ENCODE results near the gene CNTNAP5.
"Not testable (repeated sequence)": the region's sequence is repeated elsewhere in the genome, so short reads cannot be mapped to it uniquely, and the experiment has no call there.

CNTNAP5 gene

GRCh38 chr2:124323321-124323720, 298.2 kb downstream of the CNTNAP5 start:
- no peak for DNase-seq
- Mint-ChIP-seq H3K27me3 (no peaks in the 10 kb centered on the region), H3K4me3 (no peak overlapping the region), H3K9me3 (peaks cover 5% of the 10 kb centered on the region), H3K36me3 (ENCODE audit: low read depth) (no peaks in the 10 kb centered on the region), H3K4me1 (no peaks in the 10 kb centered on the region), H3K27ac (no peak overlapping the region)
- no peak for ATAC-seq

DNA sequence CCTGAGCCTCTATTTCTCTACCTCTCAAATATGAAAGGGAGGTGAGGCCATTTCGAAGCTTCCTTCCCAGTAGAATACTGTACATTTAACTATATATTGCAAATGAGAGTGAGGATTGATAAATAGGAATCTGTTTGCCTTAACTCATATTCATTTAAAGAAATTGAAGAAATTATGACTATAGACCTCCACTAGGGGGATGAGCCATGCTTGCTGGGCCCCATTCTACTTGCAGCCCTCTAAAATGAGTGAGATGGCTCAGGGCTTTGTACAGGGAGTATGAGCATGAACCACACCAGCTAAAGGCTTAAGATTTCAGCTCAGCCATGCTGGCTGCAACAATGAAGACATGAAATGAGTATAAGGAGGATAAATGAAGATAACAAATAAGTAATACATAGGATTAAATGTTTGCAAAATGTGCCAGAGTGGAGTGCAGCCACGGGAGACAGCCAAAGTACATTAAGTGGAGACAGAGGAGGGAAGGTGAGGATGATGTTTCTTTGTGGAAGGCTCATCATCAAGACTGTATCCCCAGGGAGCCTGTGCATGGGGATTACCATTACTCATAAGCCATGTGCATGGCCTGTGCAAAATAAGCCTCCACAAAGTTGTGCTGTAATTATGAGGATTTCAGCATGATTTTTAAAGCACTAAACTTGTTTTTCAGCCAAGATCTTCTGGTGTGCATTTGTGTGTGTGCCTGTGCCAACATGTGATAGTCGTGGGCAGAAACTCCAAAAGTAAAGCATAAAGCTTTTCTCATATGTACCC, 300.8 kb downstream of the CNTNAP5 start:
- Mint-ChIP-seq H3K4me3 (no peak overlapping the region), H3K27ac (no peak overlapping the region), H3K27me3 (no peaks in the 10 kb centered on the region), H3K4me1 (no peaks in the 10 kb centered on the region), H3K9me3 (peaks cover 14% of the 10 kb centered on the region), H3K36me3 (ENCODE audit: low read depth) (no peaks in the 10 kb centered on the region)
- ATAC-seq: no peak
- DNase-seq: no peak

DNA sequence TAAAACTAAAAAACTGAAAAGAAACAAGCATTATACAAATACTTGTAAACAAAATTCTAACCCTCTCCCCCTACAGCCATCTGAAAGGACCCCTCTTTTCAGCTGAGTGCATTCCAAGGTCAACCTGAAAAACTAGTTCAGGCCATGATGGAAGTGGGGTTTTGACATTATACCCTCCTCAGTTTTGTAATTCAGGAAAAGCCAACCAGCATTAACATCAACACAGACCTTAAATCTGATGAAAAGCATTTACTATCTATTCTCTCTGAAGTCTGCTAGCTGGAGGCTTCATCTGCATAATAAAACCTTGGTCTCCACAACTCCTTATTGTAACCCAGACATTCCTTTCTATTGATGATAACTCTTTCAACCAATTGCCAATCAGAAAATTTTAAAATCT, 302.2 kb downstream of the CNTNAP5 start:
- H3K27ac Mint-ChIP-seq: no peak overlapping the region
- H3K27me3 Mint-ChIP-seq: no peaks in the 10 kb centered on the region
- ATAC-seq (no peak), DNase-seq (no peak)
- no peaks in the 10 kb centered on the region for H3K36me3 Mint-ChIP-seq (ENCODE audit: low read depth)
- H3K4me1 Mint-ChIP-seq: no peaks in the 10 kb centered on the region
- no peak overlapping the region for H3K4me3 Mint-ChIP-seq
- H3K9me3 Mint-ChIP-seq: peaks cover 14% of the 10 kb centered on the region

GRCh38 chr2:124328397-124328796, 303.3 kb downstream of the CNTNAP5 start:
- Mint-ChIP-seq H3K9me3 (peaks cover 14% of the 10 kb centered on the region), H3K4me1 (no peaks in the 10 kb centered on the region), H3K27ac (no peak overlapping the region), H3K36me3 (ENCODE audit: low read depth) (no peaks in the 10 kb centered on the region), H3K4me3 (no peak overlapping the region), H3K27me3 (no peaks in the 10 kb centered on the region)
- DNase-seq (no peak), ATAC-seq (no peak)

- Mint-ChIP-seq H3K4me3 (no peak overlapping the region), H3K36me3 (ENCODE audit: low read depth) (no peaks in the 10 kb centered on the region), H3K27ac (no peak overlapping the region), H3K9me3 (peaks cover 16% of the 10 kb centered on the region), H3K4me1 (no peaks in the 10 kb centered on the region), H3K27me3 (no peaks in the 10 kb centered on the region)
- DNase-seq (no peak), ATAC-seq (no peak)
Measured at GRCh38 chr2:124333784-124334183, 308.7 kb downstream of the CNTNAP5 start.

- Mint-ChIP-seq H3K4me1 (no peaks in the 10 kb centered on the region), H3K27ac (no peak overlapping the region), H3K36me3 (ENCODE audit: low read depth) (no peaks in the 10 kb centered on the region), H3K4me3 (no peak overlapping the region), H3K9me3 (peaks cover 15% of the 10 kb centered on the region), H3K27me3 (no peaks in the 10 kb centered on the region)
- DNase-seq (no peak), ATAC-seq (no peak)
Measured at GRCh38 chr2:124335058-124335457, 310.0 kb downstream of the CNTNAP5 start.

- Mint-ChIP-seq H3K4me3 (no peak overlapping the region), H3K27ac (no peak overlapping the region), H3K27me3 (no peaks in the 10 kb centered on the region), H3K4me1 (no peaks in the 10 kb centered on the region), H3K36me3 (ENCODE audit: low read depth) (no peaks in the 10 kb centered on the region), H3K9me3 (peaks cover 15% of the 10 kb centered on the region)
- DNase-seq (no peak), ATAC-seq (no peak)
Measured at GRCh38 chr2:124339709-124340108, 314.6 kb downstream of the CNTNAP5 start.

- H3K27me3 Mint-ChIP-seq: no peaks in the 10 kb centered on the region
- ATAC-seq (no peak), DNase-seq (no peak)
- no peak overlapping the region for H3K4me3 Mint-ChIP-seq
- H3K4me1 Mint-ChIP-seq: no peaks in the 10 kb centered on the region
- no peak overlapping the region for H3K27ac Mint-ChIP-seq
- H3K36me3 Mint-ChIP-seq (ENCODE audit: low read depth): no peaks in the 10 kb centered on the region
- H3K9me3 Mint-ChIP-seq: peaks cover 6% of the 10 kb centered on the region
Measured at GRCh38 chr2:124343827-124344498, 318.9 kb downstream of the CNTNAP5 start.

- no peak for ATAC-seq
- H3K4me1 Mint-ChIP-seq: no peaks in the 10 kb centered on the region
Measured at GRCh38 chr2:124347209-124347608, 322.1 kb downstream of the CNTNAP5 start.

GRCh38 chr2:124353656-124354055, 328.6 kb downstream of the CNTNAP5 start:
- no peak overlapping the region for H3K4me3 Mint-ChIP-seq
- no peak for DNase-seq
- peaks cover 3% of the 10 kb centered on the region for H3K9me3 Mint-ChIP-seq
- ATAC-seq: no peak
- H3K36me3 Mint-ChIP-seq (ENCODE audit: low read depth): no peaks in the 10 kb centered on the region
- no peaks in the 10 kb centered on the region for H3K27me3 Mint-ChIP-seq
- H3K4me1 Mint-ChIP-seq: no peaks in the 10 kb centered on the region
- H3K27ac Mint-ChIP-seq: no peak overlapping the region

More at GRCh38 chr2:124347209-124347608, 322.1 kb downstream of the CNTNAP5 start:
- no peak overlapping the region for H3K27ac Mint-ChIP-seq
- peaks cover 3% of the 10 kb centered on the region for H3K9me3 Mint-ChIP-seq
- H3K4me3 Mint-ChIP-seq: no peak overlapping the region
- no peaks in the 10 kb centered on the region for H3K36me3 Mint-ChIP-seq (ENCODE audit: low read depth)
- DNase-seq: no peak
- no peaks in the 10 kb centered on the region for H3K27me3 Mint-ChIP-seq

- Mint-ChIP-seq H3K4me1 (no peaks in the 10 kb centered on the region), H3K27ac (no peak overlapping the region), H3K36me3 (ENCODE audit: low read depth) (no peaks in the 10 kb centered on the region), H3K9me3 (peaks cover under 1% of the 10 kb centered on the region), H3K4me3 (no peak overlapping the region), H3K27me3 (no peaks in the 10 kb centered on the region)
- no peak for ATAC-seq
- no peak for DNase-seq
Measured at GRCh38 chr2:124354466-124354865, 329.4 kb downstream of the CNTNAP5 start.

DNA sequence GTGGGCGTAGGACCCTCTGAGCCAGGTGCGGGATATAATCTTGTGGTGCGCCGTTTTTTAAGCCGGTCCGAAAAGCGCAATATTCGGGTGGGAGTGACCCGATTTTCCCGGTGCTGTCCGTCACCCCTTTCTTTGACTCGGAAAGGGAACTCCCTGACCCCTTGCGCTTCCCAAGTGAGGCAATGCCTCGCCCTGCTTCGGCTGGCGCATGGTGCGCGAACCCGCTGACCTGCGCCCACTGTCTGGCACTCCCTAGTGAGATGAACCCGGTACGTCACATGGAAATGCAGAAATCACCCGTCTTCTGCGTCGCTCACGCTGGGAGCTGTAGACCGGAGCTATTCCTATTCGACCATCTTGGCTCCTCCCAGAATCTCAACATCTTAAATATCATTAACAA, 336.9 kb downstream of the CNTNAP5 start:
- H3K36me3 Mint-ChIP-seq (ENCODE audit: low read depth); ATAC-seq; H3K4me3 Mint-ChIP-seq; H3K27ac Mint-ChIP-seq; H3K27me3 Mint-ChIP-seq; H3K4me1 Mint-ChIP-seq; DNase-seq: not testable (repeated sequence)
- H3K9me3 Mint-ChIP-seq: peaks cover 19% of the 10 kb centered on the region

DNA sequence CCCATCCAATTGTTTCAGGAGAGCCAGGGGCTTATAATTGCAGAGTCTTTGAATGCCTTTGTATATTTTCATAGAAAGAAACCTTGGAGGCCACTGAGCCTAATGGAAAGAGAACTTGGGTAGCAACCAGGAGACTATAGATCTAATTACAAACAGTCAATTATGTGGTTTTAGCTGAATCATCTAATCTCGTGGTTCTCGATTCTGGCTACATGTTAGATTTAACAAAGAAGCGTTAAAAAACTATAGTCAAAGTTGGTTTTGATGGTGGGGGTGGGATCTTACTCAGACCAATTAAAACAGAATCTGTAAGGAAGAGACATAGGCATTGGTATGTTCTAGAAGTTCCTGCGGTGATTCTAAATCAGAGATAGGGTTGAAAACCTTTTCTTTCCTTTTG, 344.1 kb downstream of the CNTNAP5 start:
- Mint-ChIP-seq H3K9me3 (peaks cover 10% of the 10 kb centered on the region), H3K36me3 (ENCODE audit: low read depth) (no peaks in the 10 kb centered on the region), H3K4me3 (no peak overlapping the region), H3K27ac (no peak overlapping the region), H3K4me1 (no peaks in the 10 kb centered on the region), H3K27me3 (no peaks in the 10 kb centered on the region)
- ATAC-seq: no peak
- DNase-seq: no peak

DNA sequence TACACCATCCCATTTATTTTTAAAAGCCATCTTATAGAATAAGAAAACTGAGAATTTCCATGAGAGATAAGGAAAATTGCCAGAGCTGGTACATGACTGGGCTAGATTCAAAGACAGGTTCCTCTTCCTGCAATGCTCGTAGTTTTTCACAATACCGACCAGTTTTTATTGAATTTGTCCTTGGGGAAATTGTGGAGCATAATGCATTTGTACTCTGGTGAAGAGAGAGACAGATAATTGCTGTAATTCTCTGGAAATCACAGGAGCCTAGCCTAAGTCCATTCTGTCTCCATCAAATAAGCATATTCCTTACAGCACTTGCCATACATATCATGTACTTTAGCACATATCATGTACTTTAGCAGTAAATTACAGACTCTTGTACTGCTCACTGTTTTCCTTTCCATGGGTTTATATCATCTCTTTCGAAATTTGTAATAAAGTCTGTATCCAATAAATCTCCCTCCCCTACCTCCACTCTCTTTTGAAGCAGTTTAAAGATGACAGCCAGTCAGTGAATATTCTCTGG, 355.2 kb downstream of the CNTNAP5 start:
- no peaks in the 10 kb centered on the region for H3K4me1 Mint-ChIP-seq
- DNase-seq (no peak), ATAC-seq (no peak)
- H3K27ac Mint-ChIP-seq: no peak overlapping the region
- H3K4me3 Mint-ChIP-seq: no peak overlapping the region
- H3K9me3 Mint-ChIP-seq: no peaks in the 10 kb centered on the region
- no peaks in the 10 kb centered on the region for H3K27me3 Mint-ChIP-seq
- H3K36me3 Mint-ChIP-seq (ENCODE audit: low read depth): no peaks in the 10 kb centered on the region

DNA sequence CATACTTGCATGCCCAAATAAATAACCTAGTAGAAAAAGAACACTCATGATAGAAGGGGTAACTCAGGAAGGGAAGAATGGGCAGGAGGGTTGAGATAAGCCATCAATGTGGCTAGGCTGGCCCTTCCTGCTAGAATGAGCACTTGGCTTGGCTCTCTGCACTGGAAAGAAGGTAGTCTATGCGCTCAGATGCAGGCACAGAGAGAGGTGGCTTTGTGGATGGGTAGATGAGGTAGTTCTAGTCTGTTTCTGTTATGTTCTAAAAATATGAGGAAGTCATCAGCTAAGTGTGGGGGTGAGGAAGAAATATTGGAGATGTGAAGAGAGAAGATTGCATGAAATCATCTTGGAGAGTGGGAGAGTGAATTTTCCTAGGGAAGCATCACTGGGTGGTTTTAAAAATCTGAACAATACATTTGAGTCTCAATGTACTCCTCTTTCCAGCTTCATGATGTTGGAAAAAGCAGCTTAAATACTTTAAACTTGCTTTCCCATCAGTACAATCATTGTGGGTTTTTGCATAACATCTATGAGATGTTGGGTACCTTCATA, 357.1 kb downstream of the CNTNAP5 start:
- Mint-ChIP-seq H3K27me3 (no peaks in the 10 kb centered on the region), H3K9me3 (peaks cover 3% of the 10 kb centered on the region), H3K4me1 (no peaks in the 10 kb centered on the region), H3K4me3 (no peak overlapping the region), H3K27ac (no peak overlapping the region), H3K36me3 (ENCODE audit: low read depth) (no peaks in the 10 kb centered on the region)
- DNase-seq (no peak), ATAC-seq (no peak)

Data from activated naive CD8-positive, alpha-beta T cell treated with anti-CD3 and anti-CD28 coated beads, Interleukin-2, amount 50 U/mL, for 24 hours (primary cell).